Progenitor cell of endocrine pancreas (in vitro differentiated cells): ENCODE results near the gene DOCK2. TPM values are rescaled to one million over a fixed set of nuclear protein-coding genes. Genes with fewer than 3 reads are reported as not detected.

Source experiments
- DNase-seq: peaks from one replicate; pipeline ENCODE4 v3.0.0; 2021; ENCODE audit warnings: low spot score; ENCODE audit not compliant: unreplicated experiment
- H3K27ac Mint-ChIP-seq: 2 replicates; pipeline ENCODE4 v1.8.0; 2021; ENCODE audit warnings: mild to moderate bottlenecking, moderate library complexity, mixed read lengths
- H3K27me3 Mint-ChIP-seq: 2 replicates; pipeline ENCODE4 v1.8.0; 2021; ENCODE audit warnings: mixed read lengths
- H3K36me3 Mint-ChIP-seq: 2 replicates; pipeline ENCODE4 v1.8.0; 2022; ENCODE audit warnings: mixed read lengths; ENCODE audit not compliant: insufficient read depth
- H3K4me1 Mint-ChIP-seq: 2 replicates; pipeline ENCODE4 v1.8.0; 2021; ENCODE audit warnings: low read depth, mixed read lengths
- H3K4me3 Mint-ChIP-seq: 2 replicates; pipeline ENCODE4 v1.8.0; 2021; ENCODE audit warnings: low read depth, mild to moderate bottlenecking, moderate library complexity, mixed read lengths
- H3K9me3 Mint-ChIP-seq: 2 replicates; pipeline ENCODE4 v1.8.0; 2021; ENCODE audit warnings: low read depth, mixed read lengths
- CTCF ChIP-seq: fragments of 200-600 bp; sonication (generic); IDR thresholded peaks from one replicate; pipeline ENCODE4 v1.5.0; 2021; ENCODE audit warnings: antibody characterized with exemption, mild to moderate bottlenecking; ENCODE audit not compliant: unreplicated experiment
- total RNA-seq: library from RNA; stranded (reverse); gene quantifications from 2 replicates; pipeline ENCODE4 v1.2.1, GENCODE V29; 2021

DOCK2 gene
- total RNA-seq, 1 donor from 2014 or later, result not detected

DNA sequence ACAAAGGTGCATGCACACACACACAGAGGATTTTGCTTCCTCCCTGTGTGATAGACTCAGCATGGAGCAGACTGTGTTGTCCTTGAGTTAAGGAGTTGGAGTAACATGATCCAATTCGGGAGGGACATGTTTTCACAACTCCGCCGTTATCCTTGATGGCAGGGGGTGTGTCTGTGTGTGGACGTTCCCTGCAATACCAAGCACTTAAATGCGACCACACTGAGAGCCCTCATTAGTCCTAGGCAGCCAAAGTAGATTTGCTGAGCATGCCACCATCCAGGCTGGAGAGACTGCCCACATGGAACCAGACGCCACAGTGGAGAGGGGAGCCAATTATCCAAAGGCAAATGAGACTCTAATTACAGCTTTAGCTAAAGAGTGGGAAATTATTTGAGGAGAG lies 140.1 kb downstream of the DOCK2 start:
- Mint-ChIP-seq H3K36me3 (no peaks in the 10 kb centered on the region), H3K27ac (no peak overlapping the region), H3K27me3 (peaks cover 81% of the 10 kb centered on the region), H3K4me3 (no peak overlapping the region), H3K4me1 (peaks cover 5% of the 10 kb centered on the region), H3K9me3 (no peaks in the 10 kb centered on the region)
- no peak for DNase-seq
- no peak for TF ChIP-seq CTCF

- Mint-ChIP-seq H3K4me1 (peaks cover 8% of the 10 kb centered on the region), H3K9me3 (no peaks in the 10 kb centered on the region), H3K4me3 (no peak overlapping the region), H3K27ac (no peak overlapping the region), H3K27me3 (peaks cover 73% of the 10 kb centered on the region), H3K36me3 (no peaks in the 10 kb centered on the region)
- DNase-seq, result no peak
- TF ChIP-seq CTCF, result no peak
Measured at GRCh38 chr5:169778622-169779596, 141.8 kb downstream of the DOCK2 start.

DNA sequence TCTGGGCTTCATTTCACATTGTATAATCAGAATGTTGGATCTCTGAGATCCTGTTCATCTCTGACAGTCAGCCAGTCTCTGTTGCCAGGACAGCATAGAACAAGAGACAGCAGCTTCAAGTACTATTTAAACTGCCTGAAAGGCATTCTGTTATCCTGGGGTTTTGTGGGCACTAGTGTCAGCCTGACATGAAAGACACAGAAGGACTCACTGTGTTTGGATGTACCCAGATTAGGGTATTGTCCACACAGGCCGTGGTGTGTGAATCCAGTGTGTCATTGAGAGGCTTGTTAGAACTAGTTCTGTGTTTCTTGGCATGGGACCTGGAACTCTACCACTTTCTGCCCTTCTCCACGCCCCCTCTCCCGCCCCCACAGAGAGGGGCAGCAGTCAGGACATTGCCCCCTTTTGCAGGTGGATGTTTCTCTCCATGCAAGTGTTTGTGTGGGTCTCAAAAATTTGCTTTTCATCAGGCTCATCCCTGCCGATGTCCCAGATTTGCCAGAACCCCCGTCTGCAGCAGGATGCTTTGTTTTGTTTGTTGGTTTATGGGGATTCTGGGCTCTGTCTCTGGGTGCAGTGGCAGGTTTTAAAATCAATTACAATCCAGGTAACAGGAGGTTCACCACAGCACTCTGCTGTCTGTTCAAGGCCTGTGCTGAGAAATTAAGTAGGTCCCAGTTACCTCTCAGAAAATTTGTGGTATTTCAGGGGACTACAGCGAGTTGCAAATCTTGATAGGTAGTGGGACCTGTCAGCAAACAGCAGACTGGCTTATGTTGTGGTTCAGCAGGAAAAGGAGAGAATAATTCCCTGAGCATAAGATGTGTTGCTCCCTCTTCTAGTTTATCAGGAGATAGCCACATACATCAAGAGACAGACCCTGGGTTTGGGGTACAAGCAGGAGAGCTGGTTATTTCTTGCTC lies 144.6 kb downstream of the DOCK2 start:
- DNase-seq, result no peak
- Mint-ChIP-seq H3K27ac (no peak overlapping the region), H3K36me3 (no peaks in the 10 kb centered on the region), H3K27me3 (peaks cover 79% of the 10 kb centered on the region), H3K4me3 (no peak overlapping the region), H3K4me1 (peaks cover 18% of the 10 kb centered on the region), H3K9me3 (no peaks in the 10 kb centered on the region)
- TF ChIP-seq CTCF, result no peak

DNA sequence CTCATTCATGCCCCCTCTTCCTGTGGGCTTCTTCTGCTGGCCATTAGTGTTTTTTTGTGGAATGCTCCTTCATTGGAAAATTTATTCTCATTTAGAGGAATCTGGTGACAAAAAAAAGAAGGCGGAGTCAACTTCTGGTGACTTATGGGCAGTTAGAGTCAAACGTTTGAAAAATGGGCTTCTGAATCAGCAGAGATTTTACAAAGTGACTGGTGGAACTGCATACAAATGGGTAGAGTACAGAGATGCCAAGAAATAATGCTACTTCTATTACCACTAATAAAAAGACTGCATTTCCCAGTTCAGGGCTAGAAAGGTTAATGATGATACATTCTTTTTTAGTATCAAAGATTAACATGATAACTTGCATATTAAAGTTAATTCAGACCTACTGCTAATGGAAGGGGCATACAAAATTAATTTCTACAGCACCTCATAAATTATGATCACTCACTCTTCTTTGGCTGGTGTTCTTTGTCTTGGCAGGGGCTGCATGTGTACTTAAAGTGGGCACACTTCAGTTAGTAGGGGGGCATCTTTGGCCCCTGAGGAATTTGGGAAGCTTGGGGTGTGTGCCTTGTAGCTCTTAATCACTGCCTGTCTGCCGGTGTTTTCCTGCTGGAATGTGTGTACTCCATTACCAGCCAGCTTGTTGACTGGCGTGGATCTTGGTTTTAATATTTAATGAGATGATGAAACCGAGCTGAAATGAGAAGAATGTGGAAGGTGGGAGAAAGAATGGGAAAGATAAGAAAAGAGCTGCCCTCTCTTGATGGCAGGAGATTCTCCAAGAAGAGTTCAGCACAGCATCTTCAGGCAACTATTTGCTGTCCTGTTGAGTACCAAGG lies 148.9 kb downstream of the DOCK2 start:
- no peaks in the 10 kb centered on the region for H3K9me3 Mint-ChIP-seq
- H3K4me3 Mint-ChIP-seq, result no peak overlapping the region
- H3K27ac Mint-ChIP-seq, result no peak overlapping the region
- TF ChIP-seq CTCF, result no peak
- peaks cover 74% of the 10 kb centered on the region for H3K27me3 Mint-ChIP-seq
- no peak for DNase-seq
- H3K4me1 Mint-ChIP-seq, result peaks cover 25% of the 10 kb centered on the region
- H3K36me3 Mint-ChIP-seq, result no peaks in the 10 kb centered on the region
